GM04504 (cell line): ENCODE measurements around the gene GRIN2A.

Experiments
- DNase-seq: peaks from one replicate; pipeline ENCODE4 v3.0.0-alpha.2; 2012; ENCODE audit warnings: low read depth

The GRIN2A gene

GRCh38 chr16:9817586-9817985 is 364.6 kb downstream of the GRIN2A start:
- DNase-seq, result no peak

GRCh38 chr16:9816644-9817043 is 365.6 kb downstream of the GRIN2A start:
- DNase-seq, result no peak

GRCh38 chr16:9813665-9814064 is 368.6 kb downstream of the GRIN2A start:
- DNase-seq, result no peak

- no peak for DNase-seq
Measured at GRCh38 chr16:9808210-9808609, 374.0 kb downstream of the GRIN2A start.

GRCh38 chr16:9807302-9807701 is 374.9 kb downstream of the GRIN2A start:
- no peak for DNase-seq

- no peak for DNase-seq
Measured at GRCh38 chr16:9805109-9805508, 377.1 kb downstream of the GRIN2A start.

GRCh38 chr16:9802160-9802559 is 380.1 kb downstream of the GRIN2A start:
- no peak for DNase-seq

- DNase-seq, result no peak
Measured at GRCh38 chr16:9801651-9802050, 380.6 kb downstream of the GRIN2A start.

GRCh38 chr16:9800186-9800738 is 382.0 kb downstream of the GRIN2A start:
- peak; percentile 15 for DNase-seq

- DNase-seq, result no peak
Measured at GRCh38 chr16:9798952-9799580, 383.2 kb downstream of the GRIN2A start.

GRCh38 chr16:9798474-9798873 is 383.8 kb downstream of the GRIN2A start:
- no peak for DNase-seq

- DNase-seq, result peak; percentile 8
Measured at GRCh38 chr16:9797306-9797705, 384.9 kb downstream of the GRIN2A start.

- DNase-seq, result no peak
Measured at GRCh38 chr16:9793623-9794022, 388.6 kb downstream of the GRIN2A start.

GRCh38 chr16:9791556-9791955 is 390.7 kb downstream of the GRIN2A start:
- DNase-seq, result no peak

GRCh38 chr16:9790199-9790598 is 392.0 kb downstream of the GRIN2A start:
- DNase-seq, result no peak

GRCh38 chr16:9787717-9788116 is 394.5 kb downstream of the GRIN2A start:
- DNase-seq, result no peak

GRCh38 chr16:9780831-9781230 is 401.4 kb downstream of the GRIN2A start:
- no peak for DNase-seq

GRCh38 chr16:9778849-9779248 is 403.4 kb downstream of the GRIN2A start:
- no peak for DNase-seq

GRCh38 chr16:9775998-9776397 is 406.2 kb downstream of the GRIN2A start:
- no peak for DNase-seq

GRCh38 chr16:9773289-9773688 is 408.9 kb downstream of the GRIN2A start:
- no peak for DNase-seq

- DNase-seq, result no peak
Measured at GRCh38 chr16:9772526-9773225, 409.6 kb downstream of the GRIN2A start.

- no peak for DNase-seq
Measured at GRCh38 chr16:9766891-9767290, 415.3 kb downstream of the GRIN2A start.

- no peak for DNase-seq
Measured at GRCh38 chr16:9763505-9763904, 418.7 kb downstream of the GRIN2A start.

GRCh38 chr16:9761870-9762269 is 420.4 kb downstream of the GRIN2A start:
- DNase-seq, result no peak
